Measurements from ENCODE around the gene ARMCX1.
A peak's percentile ranks its signal among the peaks of the same experiment; 100 is the strongest.
"Not testable (repeated sequence)": the region's sequence is repeated elsewhere in the genome, so short reads cannot be mapped to it uniquely, and the experiment has no call there.

ARMCX1 gene

DNA sequence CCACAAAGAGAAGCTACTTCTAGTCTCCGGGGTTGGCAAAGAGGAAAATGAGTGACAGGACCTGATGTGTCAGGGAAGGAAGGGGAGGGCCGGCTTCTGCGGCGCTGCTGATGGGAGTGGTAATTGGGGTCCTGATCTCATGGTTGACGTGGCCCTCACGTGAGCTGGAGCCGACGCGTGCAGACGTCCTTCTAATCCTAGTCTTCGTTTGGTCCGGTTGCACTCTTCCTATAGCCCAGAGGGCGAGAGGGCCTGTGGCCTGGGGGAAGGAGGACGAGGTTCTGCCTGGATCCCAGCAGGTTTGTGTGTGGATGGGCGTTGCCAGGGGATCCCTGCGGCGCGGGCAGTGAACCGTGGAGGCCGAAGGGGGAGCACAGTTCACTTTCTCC is at the start of gene ARMCX1:
Gene ARMCX1, plus strand, starts transcription at position 186 of the 389 bp plus-strand sequence. CDS start 2,384 bp downstream, outside the sequence.
- DNase-seq: peak; percentile 17

- not testable (repeated sequence) for DNase-seq
Measured at GRCh38 chrX:101502929-101503328, 47.4 kb upstream of the ARMCX1 start.

DNA sequence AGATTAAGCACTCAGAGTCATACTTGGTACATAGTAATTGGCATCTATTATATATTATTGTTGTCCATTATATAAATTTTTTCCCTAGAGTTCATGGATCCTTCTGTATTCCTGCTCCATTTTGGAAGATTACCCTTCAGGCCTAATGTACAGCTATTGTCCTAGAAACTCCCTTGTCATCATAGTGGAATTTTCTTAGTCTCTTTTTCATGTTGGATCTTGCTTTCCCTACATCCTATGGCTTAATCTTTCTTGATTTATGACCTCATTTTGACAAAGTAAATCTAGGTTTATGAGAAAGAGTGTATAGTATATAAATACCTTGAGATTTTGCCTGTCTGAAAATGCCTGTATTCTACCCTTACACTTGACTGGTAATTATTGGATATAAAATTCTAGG is 43.0 kb upstream of the ARMCX1 start:
- no peak for DNase-seq

GRCh38 chrX:101507986-101508385 is 42.4 kb upstream of the ARMCX1 start:
- no peak for DNase-seq

- no peak for DNase-seq
Measured at GRCh38 chrX:101530944-101531343, 19.4 kb upstream of the ARMCX1 start.

GRCh38 chrX:101539116-101539515 is 11.2 kb upstream of the ARMCX1 start:
- DNase-seq: no peak

DNA sequence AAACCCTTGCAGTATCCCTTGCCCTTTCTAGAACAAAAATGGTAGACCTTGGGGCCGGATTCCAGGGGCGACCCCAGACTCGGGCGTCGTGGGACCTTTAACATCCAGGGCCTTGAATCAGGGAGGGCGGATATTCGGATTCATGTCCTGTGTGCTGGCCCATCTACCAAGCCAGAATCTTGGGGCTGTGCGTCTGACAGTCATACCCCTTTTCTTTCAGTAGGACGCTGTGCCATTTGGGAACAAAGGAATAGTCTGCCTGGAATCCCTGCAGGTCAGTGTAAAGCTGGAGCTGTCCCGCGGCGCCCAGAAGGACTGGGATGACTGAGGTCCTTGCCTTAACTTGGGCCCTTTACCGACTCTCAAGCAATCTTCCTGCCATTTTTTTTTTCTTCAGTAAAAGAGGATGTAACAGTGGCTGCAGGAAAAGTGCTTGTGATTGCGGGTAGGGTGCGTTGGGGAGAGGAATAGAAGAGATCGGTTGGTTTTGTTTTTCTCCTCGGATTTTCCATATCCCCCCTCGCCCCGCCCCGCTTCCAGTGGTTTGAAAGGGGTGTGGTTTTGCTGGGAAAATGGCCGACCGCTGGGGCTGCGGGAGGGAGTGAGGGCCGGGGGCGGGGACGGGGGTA is 518 bp downstream of the ARMCX1 start:
- DNase-seq: no peak

- peak; percentile 0 for DNase-seq
Measured at GRCh38 chrX:101551380-101551767, 1.0 kb downstream of the ARMCX1 start.

DNA sequence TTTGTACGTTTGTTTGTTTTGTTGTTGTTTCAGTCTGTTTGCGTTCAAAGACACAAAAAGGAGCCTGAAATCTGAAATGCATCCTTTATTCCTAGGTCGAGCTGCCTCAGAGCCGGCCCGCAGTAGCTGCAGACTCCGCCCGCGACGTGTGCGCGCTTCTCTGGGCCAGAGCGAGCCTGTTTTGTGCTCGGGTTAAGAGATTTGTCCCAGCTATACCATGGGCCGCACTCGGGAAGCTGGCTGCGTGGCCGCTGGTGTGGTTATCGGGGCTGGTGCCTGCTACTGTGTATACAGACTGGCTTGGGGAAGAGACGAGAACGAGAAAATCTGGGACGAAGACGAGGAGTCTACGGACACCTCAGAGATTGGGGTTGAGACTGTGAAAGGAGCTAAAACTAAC is 2.4 kb downstream of the ARMCX1 start:
- no peak for DNase-seq

GRCh38 chrX:101564651-101565050 is 14.3 kb downstream of the ARMCX1 start:
- no peak for DNase-seq

DNA sequence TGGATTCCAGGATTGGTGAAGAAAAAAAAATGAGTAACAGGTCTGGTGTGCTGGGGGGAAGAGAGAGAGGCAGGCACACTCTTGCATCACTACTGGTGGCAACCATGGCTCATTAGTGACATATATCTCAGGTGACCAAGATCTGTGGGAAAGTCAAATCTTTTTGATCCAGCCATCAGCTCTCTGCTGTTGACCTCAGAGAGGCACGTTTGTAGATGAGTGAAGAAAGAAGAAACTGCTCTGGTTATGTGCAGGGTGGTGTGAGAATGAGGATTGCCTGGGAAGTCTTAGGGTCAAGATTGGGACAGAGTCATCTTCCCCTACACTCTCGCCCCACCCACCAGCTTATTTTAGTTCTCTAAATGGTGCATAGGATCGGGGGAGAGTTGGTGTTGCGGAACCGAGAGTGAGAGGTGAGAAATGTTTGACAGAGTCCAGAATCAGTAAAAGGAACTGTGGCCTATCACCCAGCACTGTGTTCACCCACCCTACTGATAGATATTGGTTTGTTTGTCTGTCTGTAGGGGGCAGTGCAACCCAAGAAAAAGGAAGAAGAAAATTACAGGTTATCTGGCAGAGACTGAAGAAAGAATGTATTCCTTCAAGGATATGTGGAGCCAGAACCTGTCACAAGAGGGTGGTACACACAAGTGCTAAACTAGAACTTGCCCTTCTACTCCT is 45.5 kb downstream of the ARMCX1 start:
- DNase-seq: peak; percentile 71

DNA sequence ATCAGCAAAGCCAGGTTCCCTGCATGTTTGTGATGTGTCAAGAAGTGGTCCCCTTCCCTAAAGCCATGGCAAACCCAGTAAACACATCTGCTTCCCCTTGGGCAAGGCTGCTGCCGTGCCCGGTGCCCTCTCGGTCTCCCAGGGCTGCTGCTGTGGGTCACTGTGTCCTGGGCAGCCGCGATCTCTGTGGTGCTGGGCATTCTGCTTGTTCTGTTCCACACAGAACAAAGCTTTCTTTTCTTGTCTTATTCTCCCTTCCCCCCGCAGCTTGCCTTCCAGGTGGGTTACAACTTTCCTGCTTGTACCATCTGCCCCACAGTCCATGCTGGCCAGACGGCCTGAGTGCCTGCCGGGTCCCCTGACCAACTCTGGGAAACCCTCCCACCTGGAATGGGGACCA is 49.2 kb downstream of the ARMCX1 start:
- not testable (repeated sequence) for DNase-seq

- no peak for DNase-seq
Measured at GRCh38 chrX:101602077-101602476, 51.7 kb downstream of the ARMCX1 start.
